K562 (cell line): ENCODE measurements around the gene PRKAR2B. TPM values are rescaled to one million over a fixed set of nuclear protein-coding genes. Genes with fewer than 3 reads are reported as not detected.

ENCODE experiments used
- CBX5 ChIP-seq: IDR thresholded peaks from 2 replicates; pipeline ENCODE4 v1.6.1; 2014; ENCODE audit warnings: low read depth, borderline replicate concordance
- ELF2 ChIP-seq: fragments of 250-450 bp; sonication (Bioruptor Pico); IDR thresholded peaks from 2 replicates; pipeline ENCODE4 v1.5.0; 2021; ENCODE audit warnings: mild to moderate bottlenecking
- GABPB1 ChIP-seq: sonication (generic); formaldehyde crosslinking; IDR thresholded peaks from 2 replicates; pipeline ENCODE4 v1.8.0; 2022; ENCODE audit warnings: mild to moderate bottlenecking, missing genetic modification reagents
- HLTF ChIP-seq: fragments of 450-650 bp; IDR thresholded peaks from 2 replicates; pipeline ENCODE4 v1.6.1; 2016
- HNRNPLL ChIP-seq: fragments of 200-400 bp; formaldehyde crosslinking; IDR thresholded peaks from 2 replicates; pipeline ENCODE4 v1.6.1; 2017; ENCODE audit warnings: low read length, low read depth, mild to moderate bottlenecking; ENCODE audit not compliant: poor library complexity, severe bottlenecking
- KLF13 ChIP-seq: fragments of 450-650 bp; IDR thresholded peaks from 2 replicates; pipeline ENCODE4 v1.6.1; 2016; ENCODE audit warnings: missing genetic modification characterization, low read depth, mild to moderate bottlenecking, missing compliant biosample characterization, moderate library complexity, borderline replicate concordance
- MAZ ChIP-seq, 2 experiments: fragments of 450-650 bp in 1 of 2; sonication (generic) in 1 of 2; formaldehyde crosslinking; IDR thresholded peaks in 1 of 2; conservative IDR thresholded peaks in 1 of 2; 2 replicates each; pipeline versions ENCODE4 v1.4.0 to v1.5.0; 2020; ENCODE audit warnings: mild to moderate bottlenecking in 1 of 2, missing genetic modification reagents in 1 of 2
- RB1 ChIP-seq: fragments of 450-650 bp; IDR thresholded peaks from 2 replicates; pipeline ENCODE4 v1.6.1; 2017; ENCODE audit warnings: low read depth, mild to moderate bottlenecking
- SMAD4 ChIP-seq: fragments of 250-450 bp; sonication (Bioruptor Pico); conservative IDR thresholded peaks from 2 replicates; pipeline ENCODE4 v1.8.0; 2021; ENCODE audit warnings: inconsistent platforms, mild to moderate bottlenecking, moderate library complexity
- SMARCA5 ChIP-seq: fragments of 450-650 bp; IDR thresholded peaks from 2 replicates; pipeline ENCODE4 v1.6.1; 2016
- SMARCB1 ChIP-seq: IDR thresholded peaks from 2 replicates; pipeline ENCODE4 v1.6.1; 2011; ENCODE audit warnings: improper control_type of control experiment, low read depth; ENCODE audit not compliant: insufficient read length
- ZNF263 ChIP-seq: sonication (generic); formaldehyde crosslinking; IDR thresholded peaks from 2 replicates; pipeline ENCODE4 v1.8.0; 2022; ENCODE audit warnings: mild to moderate bottlenecking, missing genetic modification reagents, borderline replicate concordance
- polyA plus RNA-seq, 8 experiments: library from polyadenylated mRNA; depleted of rRNA in 4 of 8; stranded (reverse) in 5 of 8; unstranded in 3 of 8; fragments of >200 nt; fragmentation: Nextera tagmentation in 2 of 8; fragmentation: Illumina TruSeq in 1 of 8; extraction: Ambion mirVana in 2 of 8; extraction: Trizol in 1 of 8; gene quantifications; 2 replicates each; pipeline versions ENCODE4 v1.2.1 to v1.2.3, GENCODE V29; 2011 to 2014; ENCODE audit warnings: inconsistent platforms in 1 of 8, missing spikeins in 1 of 8
- total RNA-seq, 7 experiments: library from RNA; depleted of rRNA in 6 of 7; stranded (reverse); fragments of >200 nt in 6 of 7; fragmentation: Illumina TruSeq in 2 of 7; extraction: Trizol in 2 of 7; gene quantifications; 2 replicates each; pipeline versions ENCODE4 v1.2.1 to v1.2.3, GENCODE V29; 2011 to 2021; ENCODE audit warnings: low replicate concordance in 1 of 7
- TF ChIP-seq, protein P1 (sequence below), 2 experiments: IDR thresholded peaks; 2 replicates each; pipeline ENCODE4 v1.6.1; 2012; ENCODE audit warnings: improper control_type of control experiment in 2 of 2, low read depth in 2 of 2, low read length in 2 of 2, borderline replicate concordance in 1 of 2
- TF ChIP-seq, protein P2 (sequence below): fragments of 450-650 bp; conservative IDR thresholded peaks from 2 replicates; pipeline ENCODE4 v1.6.1; 2016; ENCODE audit warnings: missing genetic modification characterization, low read depth, mild to moderate bottlenecking, control low read depth, missing compliant biosample characterization
- TF ChIP-seq, protein P3 (sequence below): fragments of 450-650 bp; formaldehyde crosslinking; IDR thresholded peaks from 2 replicates; pipeline ENCODE4 v1.4.0; 2022; ENCODE audit warnings: mild to moderate bottlenecking, moderate library complexity
- TF ChIP-seq, protein P4 (sequence below): fragments of 450-650 bp; formaldehyde crosslinking; IDR thresholded peaks from 2 replicates; pipeline ENCODE4 v1.4.0; 2020; ENCODE audit warnings: mild to moderate bottlenecking
- TF ChIP-seq, protein P5 (sequence below): fragments of 450-650 bp; IDR thresholded peaks from 2 replicates; pipeline ENCODE4 v1.7.1; 2018; ENCODE audit warnings: mild to moderate bottlenecking, low read depth; ENCODE audit not compliant: partially characterized antibody

The PRKAR2B gene
- total and polyA plus RNA-seq, 9 of the 15 experiments (the other 6 are each of a cell fraction or from before 2014, with no cell fraction given) = 59.0 to 173 (median 129) TPM

DNA sequence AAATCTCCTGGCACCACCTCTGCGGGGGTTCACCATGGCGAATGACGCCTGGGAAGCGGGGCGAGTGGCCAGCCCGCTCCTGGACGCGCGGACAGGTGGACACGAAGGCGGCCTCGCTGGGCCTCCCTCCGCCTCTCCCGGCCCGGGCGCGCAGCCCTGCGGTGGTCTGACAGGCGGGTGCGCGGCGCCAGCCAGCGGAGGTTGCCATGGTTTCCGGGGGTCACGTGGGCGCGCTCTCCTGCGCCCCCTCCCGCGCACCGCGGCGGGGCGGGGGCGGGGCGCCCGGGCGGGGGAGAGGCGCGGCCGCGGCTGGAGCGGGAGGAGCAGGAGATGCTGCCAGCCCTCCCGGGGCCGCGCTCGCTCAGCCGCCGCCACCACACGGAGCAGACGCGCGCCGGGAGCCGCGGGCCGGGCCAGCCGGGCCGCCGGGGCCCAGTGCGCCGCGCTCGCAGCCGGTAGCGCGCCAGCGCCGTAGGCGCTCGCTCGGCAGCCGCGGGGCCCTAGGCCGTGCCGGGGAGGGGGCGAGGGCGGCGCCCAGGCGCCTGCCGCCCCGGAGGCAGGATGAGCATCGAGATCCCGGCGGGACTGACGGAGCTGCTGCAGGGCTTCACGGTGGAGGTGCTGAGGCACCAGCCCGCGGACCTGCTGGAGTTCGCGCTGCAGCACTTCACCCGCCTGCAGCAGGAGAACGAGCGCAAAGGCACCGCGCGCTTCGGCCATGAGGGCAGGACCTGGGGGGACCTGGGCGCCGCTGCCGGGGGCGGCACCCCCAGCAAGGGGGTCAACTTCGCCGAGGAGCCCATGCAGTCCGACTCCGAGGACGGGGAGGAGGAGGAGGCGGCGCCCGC lies at the start of gene PRKAR2B (continued):
- TF ChIP-seq, protein P1, sequence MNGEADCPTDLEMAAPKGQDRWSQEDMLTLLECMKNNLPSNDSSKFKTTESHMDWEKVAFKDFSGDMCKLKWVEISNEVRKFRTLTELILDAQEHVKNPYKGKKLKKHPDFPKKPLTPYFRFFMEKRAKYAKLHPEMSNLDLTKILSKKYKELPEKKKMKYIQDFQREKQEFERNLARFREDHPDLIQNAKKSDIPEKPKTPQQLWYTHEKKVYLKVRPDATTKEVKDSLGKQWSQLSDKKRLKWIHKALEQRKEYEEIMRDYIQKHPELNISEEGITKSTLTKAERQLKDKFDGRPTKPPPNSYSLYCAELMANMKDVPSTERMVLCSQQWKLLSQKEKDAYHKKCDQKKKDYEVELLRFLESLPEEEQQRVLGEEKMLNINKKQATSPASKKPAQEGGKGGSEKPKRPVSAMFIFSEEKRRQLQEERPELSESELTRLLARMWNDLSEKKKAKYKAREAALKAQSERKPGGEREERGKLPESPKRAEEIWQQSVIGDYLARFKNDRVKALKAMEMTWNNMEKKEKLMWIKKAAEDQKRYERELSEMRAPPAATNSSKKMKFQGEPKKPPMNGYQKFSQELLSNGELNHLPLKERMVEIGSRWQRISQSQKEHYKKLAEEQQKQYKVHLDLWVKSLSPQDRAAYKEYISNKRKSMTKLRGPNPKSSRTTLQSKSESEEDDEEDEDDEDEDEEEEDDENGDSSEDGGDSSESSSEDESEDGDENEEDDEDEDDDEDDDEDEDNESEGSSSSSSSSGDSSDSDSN (IDR thresholded peaks at IDR 0.05; ENCODE audit: borderline replicate concordance in 1 of 2, low read depth in 2 of 2, low read length in 2 of 2) = peak; percentile 56 to 61; a peak in 1 of 4 replicates
- TF ChIP-seq HLTF (no peak), SMAD4 (CRISPR knock-in tag) (peak; percentile 94), MAZ (CRISPR knock-in tag; conservative IDR thresholded peaks at IDR 0.05 in 1 of 2, IDR thresholded peaks at IDR 0.05 in 1 of 2) (peak; percentile 93 to 100), CBX5 (0 out of 2 replicates have a peak, but pooled peaks have one; percentile 58), GABPB1 (CRISPR knock-in tag) (peak; percentile 57; the same call in 1 of the 2 replicates), HNRNPLL (peak; percentile 85), ZNF263 (peak; percentile 69; the same call in 1 of the 2 replicates), SMARCA5 (no peak; the same call in 1 of the 2 replicates), ELF2 (CRISPR knock-in tag) (no peak), SMARCB1 (no peak), KLF13 (tag) (0 out of 2 replicates have a peak, but pooled peaks have one; percentile 29), RB1 (peak; percentile 96)
- TF ChIP-seq, protein P2, sequence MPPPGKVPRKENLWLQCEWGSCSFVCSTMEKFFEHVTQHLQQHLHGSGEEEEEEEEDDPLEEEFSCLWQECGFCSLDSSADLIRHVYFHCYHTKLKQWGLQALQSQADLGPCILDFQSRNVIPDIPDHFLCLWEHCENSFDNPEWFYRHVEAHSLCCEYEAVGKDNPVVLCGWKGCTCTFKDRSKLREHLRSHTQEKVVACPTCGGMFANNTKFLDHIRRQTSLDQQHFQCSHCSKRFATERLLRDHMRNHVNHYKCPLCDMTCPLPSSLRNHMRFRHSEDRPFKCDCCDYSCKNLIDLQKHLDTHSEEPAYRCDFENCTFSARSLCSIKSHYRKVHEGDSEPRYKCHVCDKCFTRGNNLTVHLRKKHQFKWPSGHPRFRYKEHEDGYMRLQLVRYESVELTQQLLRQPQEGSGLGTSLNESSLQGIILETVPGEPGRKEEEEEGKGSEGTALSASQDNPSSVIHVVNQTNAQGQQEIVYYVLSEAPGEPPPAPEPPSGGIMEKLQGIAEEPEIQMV (tag) = 0 out of 2 replicates have a peak, but pooled peaks have one; percentile 14
- TF ChIP-seq, protein P3, sequence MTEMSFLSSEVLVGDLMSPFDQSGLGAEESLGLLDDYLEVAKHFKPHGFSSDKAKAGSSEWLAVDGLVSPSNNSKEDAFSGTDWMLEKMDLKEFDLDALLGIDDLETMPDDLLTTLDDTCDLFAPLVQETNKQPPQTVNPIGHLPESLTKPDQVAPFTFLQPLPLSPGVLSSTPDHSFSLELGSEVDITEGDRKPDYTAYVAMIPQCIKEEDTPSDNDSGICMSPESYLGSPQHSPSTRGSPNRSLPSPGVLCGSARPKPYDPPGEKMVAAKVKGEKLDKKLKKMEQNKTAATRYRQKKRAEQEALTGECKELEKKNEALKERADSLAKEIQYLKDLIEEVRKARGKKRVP = peak; percentile 43; the same call in 1 of the 2 replicates
- TF ChIP-seq, protein P4, sequence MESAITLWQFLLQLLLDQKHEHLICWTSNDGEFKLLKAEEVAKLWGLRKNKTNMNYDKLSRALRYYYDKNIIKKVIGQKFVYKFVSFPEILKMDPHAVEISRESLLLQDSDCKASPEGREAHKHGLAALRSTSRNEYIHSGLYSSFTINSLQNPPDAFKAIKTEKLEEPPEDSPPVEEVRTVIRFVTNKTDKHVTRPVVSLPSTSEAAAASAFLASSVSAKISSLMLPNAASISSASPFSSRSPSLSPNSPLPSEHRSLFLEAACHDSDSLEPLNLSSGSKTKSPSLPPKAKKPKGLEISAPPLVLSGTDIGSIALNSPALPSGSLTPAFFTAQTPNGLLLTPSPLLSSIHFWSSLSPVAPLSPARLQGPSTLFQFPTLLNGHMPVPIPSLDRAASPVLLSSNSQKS (CRISPR knock-in tag) = no peak
- TF ChIP-seq, protein P5, sequence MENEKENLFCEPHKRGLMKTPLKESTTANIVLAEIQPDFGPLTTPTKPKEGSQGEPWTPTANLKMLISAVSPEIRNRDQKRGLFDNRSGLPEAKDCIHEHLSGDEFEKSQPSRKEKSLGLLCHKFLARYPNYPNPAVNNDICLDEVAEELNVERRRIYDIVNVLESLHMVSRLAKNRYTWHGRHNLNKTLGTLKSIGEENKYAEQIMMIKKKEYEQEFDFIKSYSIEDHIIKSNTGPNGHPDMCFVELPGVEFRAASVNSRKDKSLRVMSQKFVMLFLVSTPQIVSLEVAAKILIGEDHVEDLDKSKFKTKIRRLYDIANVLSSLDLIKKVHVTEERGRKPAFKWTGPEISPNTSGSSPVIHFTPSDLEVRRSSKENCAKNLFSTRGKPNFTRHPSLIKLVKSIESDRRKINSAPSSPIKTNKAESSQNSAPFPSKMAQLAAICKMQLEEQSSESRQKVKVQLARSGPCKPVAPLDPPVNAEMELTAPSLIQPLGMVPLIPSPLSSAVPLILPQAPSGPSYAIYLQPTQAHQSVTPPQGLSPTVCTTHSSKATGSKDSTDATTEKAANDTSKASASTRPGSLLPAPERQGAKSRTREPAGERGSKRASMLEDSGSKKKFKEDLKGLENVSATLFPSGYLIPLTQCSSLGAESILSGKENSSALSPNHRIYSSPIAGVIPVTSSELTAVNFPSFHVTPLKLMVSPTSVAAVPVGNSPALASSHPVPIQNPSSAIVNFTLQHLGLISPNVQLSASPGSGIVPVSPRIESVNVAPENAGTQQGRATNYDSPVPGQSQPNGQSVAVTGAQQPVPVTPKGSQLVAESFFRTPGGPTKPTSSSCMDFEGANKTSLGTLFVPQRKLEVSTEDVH = no peak
